Thoracic aorta (tissue), 2 donors: ENCODE results near the gene SDHAF4. TPM values are rescaled to one million over a fixed set of nuclear protein-coding genes. Genes with fewer than 3 reads are reported as not detected.

Experiments used
- ATAC-seq: fragments of 150-250 bp; one replicate; pipeline ENCODE4 v1.8.0; 2017; ENCODE audit warnings: low read depth; ENCODE audit not compliant: insufficient number of reproducible peaks, low FRiP score
- DNase-seq: peaks from one replicate; pipeline ENCODE4 v3.0.0-alpha.2; 2020; ENCODE audit warnings: low spot score
- H3K27ac ChIP-seq, 2 donors: fragments of 200-600 bp; sonication (generic); 1 replicate in 1 of 2; 2 replicates in 1 of 2; pipeline ENCODE4 v1.5.1; 2016; ENCODE audit warnings: mild to moderate bottlenecking in 2 of 2, moderate library complexity in 2 of 2
- H3K27me3 ChIP-seq: fragments of 200-600 bp; sonication (generic); replicated peaks from 2 replicates; pipeline ENCODE4 v1.6.0; 2016; ENCODE audit warnings: mild to moderate bottlenecking; ENCODE audit not compliant: insufficient read depth
- H3K36me3 ChIP-seq: fragments of 200-600 bp; sonication (generic); one replicate; pipeline ENCODE4 v1.5.1; 2016
- H3K4me1 ChIP-seq, 2 donors: fragments of 200-600 bp; sonication (generic); 1 replicate in 1 of 2; 2 replicates in 1 of 2; pipeline versions ENCODE4 v1.5.1 to v1.6.0; 2016; ENCODE audit warnings: low read depth in 2 of 2, mild to moderate bottlenecking in 1 of 2; ENCODE audit not compliant: control insufficient read depth in 1 of 2
- H3K4me3 ChIP-seq: fragments of 200-600 bp; sonication (generic); 2 replicates; pipeline ENCODE4 v1.5.1; 2016; ENCODE audit warnings: mild to moderate bottlenecking
- H3K9me3 ChIP-seq: fragments of 200-600 bp; sonication (generic); 2 replicates; pipeline ENCODE4 v1.5.1; 2016
- CTCF ChIP-seq: fragments of 200-600 bp; sonication (generic); IDR thresholded peaks from one replicate; pipeline ENCODE4 v1.5.1; 2019; ENCODE audit warnings: antibody characterized with exemption
- total RNA-seq, 2 donors: library from RNA; depleted of rRNA; stranded (reverse); fragments of >200 nt; gene quantifications; one replicate each; pipeline versions ENCODE4 v1.1.0 to v1.2.3, GENCODE V29; 2016

Gene SDHAF4
- total RNA-seq: 1 to 10 TPM in 1 of 2 donors, not detected in 1; 1.1 TPM

DNA sequence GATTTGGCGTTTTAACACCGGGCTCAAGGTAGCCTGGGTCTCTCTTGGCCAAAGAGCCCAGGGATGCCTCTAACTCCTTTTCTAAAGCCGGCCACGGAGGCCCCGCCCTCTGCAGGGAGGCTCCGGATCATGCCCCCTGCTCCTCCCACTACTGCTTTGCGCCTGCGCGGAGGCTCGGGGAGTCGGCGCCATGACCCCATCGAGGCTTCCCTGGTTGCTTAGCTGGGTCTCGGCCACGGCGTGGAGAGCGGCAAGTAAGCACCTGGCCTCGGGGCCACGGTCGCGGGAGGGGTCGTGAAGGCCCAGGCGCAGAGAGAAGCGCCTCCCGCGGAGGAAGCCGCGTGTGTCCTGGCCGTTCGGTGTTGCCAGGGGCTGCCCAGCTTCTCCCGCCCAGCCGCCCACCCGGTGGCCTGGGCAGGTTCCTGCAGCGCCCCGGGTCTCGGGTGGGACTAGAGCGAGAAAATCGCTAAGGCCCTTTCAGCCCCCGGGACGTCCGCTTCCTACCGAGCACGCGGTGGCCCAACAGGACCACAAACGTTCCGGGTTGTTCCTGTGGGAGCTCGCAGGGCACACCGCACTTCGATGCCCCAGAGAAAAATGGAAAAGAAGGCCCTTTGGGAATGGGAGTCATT lies at the start of gene SDHAF4:
SDHAF4 (plus strand) TSS at position 180 of the 632 bp plus-strand sequence; CDS start at position 191, 11 bp downstream.
- Histone ChIP-seq H3K36me3 (no peaks in the 10 kb centered on the region), H3K27me3 (no peaks in the 10 kb centered on the region), H3K4me3 (peak within 1 kb of the TSS; percentile 88), H3K9me3 (no peaks in the 10 kb centered on the region), H3K4me1 (peaks cover 5 to 6% of the 10 kb centered on the region in 2 donors), H3K27ac (peak within 1 kb of the TSS; percentile 69 to 72)
- ATAC-seq (peak; percentile 81), DNase-seq (peak; percentile 80)
- TF ChIP-seq CTCF: peak; percentile 34

DNA sequence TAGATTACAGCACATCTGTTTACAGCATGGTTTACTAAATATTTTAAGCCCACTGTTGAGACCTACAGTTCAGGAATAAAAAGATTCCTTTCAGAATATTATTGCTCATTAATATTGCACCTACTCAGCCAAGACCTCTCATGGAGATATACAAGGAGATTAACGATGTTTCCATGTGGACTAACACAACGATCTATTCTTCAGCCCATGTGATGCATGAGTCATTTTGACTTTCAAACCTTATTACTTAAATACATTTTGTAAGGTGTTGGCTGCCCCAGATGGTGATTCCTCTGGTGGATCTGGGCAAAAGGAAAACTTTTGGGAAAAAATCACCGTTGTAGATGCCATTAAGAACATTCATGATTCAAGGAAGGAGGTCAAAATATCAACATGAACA lies 48.0 kb upstream of the SDHAF4 start:
- ATAC-seq: no peak

DNA sequence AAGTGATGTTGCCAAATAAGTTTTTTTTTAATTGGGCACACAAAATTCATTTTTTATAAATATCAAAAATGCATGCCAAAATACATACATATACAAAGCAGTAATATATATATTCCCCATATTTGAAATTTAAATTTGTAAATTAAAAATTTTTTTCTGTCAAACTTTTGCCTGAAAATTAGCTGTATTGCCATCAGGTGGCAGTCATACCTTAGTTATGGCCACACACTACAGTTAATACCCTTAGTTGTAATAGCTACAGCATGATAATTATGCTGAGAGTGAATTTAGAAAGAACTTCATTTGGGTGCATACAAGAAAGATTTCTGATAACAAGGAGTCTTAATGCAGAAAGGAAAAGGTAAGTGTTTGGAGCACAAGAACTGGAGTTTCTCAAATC lies 46.2 kb upstream of the SDHAF4 start:
- Histone ChIP-seq H3K9me3 (no peaks in the 10 kb centered on the region), H3K27me3 (no peaks in the 10 kb centered on the region), H3K27ac (no peak overlapping the region), H3K36me3 (no peaks in the 10 kb centered on the region), H3K4me1 (no peaks in the 10 kb centered on the region), H3K4me3 (no peak overlapping the region)
- ATAC-seq: no peak
- TF ChIP-seq CTCF: no peak
- DNase-seq: no peak

More for the DNA sequence above, 48.0 kb upstream of the SDHAF4 start:
- no peak for DNase-seq
- Histone ChIP-seq H3K36me3 (no peaks in the 10 kb centered on the region), H3K9me3 (no peaks in the 10 kb centered on the region), H3K4me1 (no peaks in the 10 kb centered on the region), H3K27ac (no peak overlapping the region), H3K4me3 (no peak overlapping the region), H3K27me3 (no peaks in the 10 kb centered on the region)
- TF ChIP-seq CTCF: no peak

DNA sequence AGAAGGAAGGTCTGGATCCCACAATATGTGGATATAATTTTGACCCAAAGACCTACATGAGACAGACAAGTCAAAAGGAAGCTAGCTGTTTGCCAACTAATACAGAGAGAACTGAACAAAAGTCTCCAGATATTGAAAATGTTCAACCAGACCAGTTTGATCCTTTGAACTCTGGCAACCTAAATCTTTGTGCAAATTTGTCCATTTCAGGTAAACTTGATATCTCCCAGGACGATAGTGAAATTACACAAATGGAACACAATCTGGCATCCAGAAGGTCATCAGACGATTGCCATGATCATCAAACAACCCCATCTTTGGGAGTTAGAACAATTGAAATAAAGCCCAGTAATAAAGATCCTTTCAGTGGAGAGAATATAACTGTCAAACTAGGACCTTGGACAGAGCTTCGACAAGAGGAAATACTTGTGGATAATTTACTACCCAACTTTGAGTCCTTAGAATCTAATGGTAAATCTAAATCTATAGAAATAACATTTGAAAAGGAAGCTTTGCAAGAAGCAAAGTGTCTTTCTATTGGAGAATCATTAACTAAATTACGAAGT lies 41.9 kb upstream of the SDHAF4 start:
- H3K4me1 ChIP-seq: no peaks in the 10 kb centered on the region
- ATAC-seq (no peak), DNase-seq (no peak)
- no peak overlapping the region for H3K4me3 ChIP-seq
- H3K27me3 ChIP-seq: no peaks in the 10 kb centered on the region
- no peak overlapping the region for H3K27ac ChIP-seq
- H3K36me3 ChIP-seq: no peaks in the 10 kb centered on the region
- TF ChIP-seq CTCF: no peak
- H3K9me3 ChIP-seq: no peaks in the 10 kb centered on the region

GRCh38 chr6:70527071-70527737 lies 39.5 kb upstream of the SDHAF4 start:
- ATAC-seq: no peak

More at GRCh38 chr6:70527071-70527737, 39.5 kb upstream of the SDHAF4 start:
- H3K27me3 ChIP-seq: no peaks in the 10 kb centered on the region
- no peak for DNase-seq
- H3K4me1 ChIP-seq: no peaks in the 10 kb centered on the region
- H3K9me3 ChIP-seq: no peaks in the 10 kb centered on the region
- no peak overlapping the region for H3K27ac ChIP-seq
- no peaks in the 10 kb centered on the region for H3K36me3 ChIP-seq
- H3K4me3 ChIP-seq: no peak overlapping the region
- no peak for TF ChIP-seq CTCF
